Stomach (tissue), 9 donors: ENCODE results near the gene HAVCR1. TPM values are rescaled to one million over a fixed set of nuclear protein-coding genes. Genes with fewer than 3 reads are reported as not detected.
A peak's percentile ranks its signal among the peaks of the same experiment; 100 is the strongest.

ENCODE experiments used
- DNase-seq, 2 donors: peaks; one replicate each; pipeline versions ENCODE4 v3.0.0 to v3.0.0-alpha.2; 2013 to 2019
- H3K27ac ChIP-seq, 5 donors: fragments of 200-600 bp in 4 of 5; sonication (generic) in 4 of 5; one replicate each; pipeline ENCODE4 v1.5.1; 2013 to 2019; ENCODE audit warnings: mild to moderate bottlenecking in 1 of 5, moderate library complexity in 1 of 5
- H3K27me3 ChIP-seq, 3 donors: fragments of 200-600 bp; sonication (generic); one replicate each; pipeline ENCODE4 v1.5.1; 2017 to 2019; ENCODE audit warnings: mixed run types in 1 of 3
- H3K36me3 ChIP-seq, 4 donors: fragments of 200-600 bp; sonication (generic); 1 replicate in 3 of 4; 2 replicates in 1 of 4; pipeline ENCODE4 v1.5.1; 2016 to 2019
- H3K4me1 ChIP-seq, 4 donors: fragments of 200-600 bp; sonication (generic); one replicate each; pipeline ENCODE4 v1.5.1; 2016 to 2019
- H3K4me3 ChIP-seq, 4 donors: fragments of 200-600 bp; sonication (generic) in 3 of 4; one replicate each; pipeline ENCODE4 v1.5.1; 2016 to 2019; ENCODE audit warnings: mild to moderate bottlenecking in 1 of 4
- H3K9me3 ChIP-seq, 4 donors: fragments of 200-600 bp; sonication (generic); one replicate each; pipeline ENCODE4 v1.5.1; 2016 to 2019
- CTCF ChIP-seq, 7 experiments: fragments of 450-650 bp in 4 of 7; fragments of 200-600 bp in 3 of 7; sonication (generic) in 3 of 7; IDR thresholded peaks; one replicate each; pipeline ENCODE4 v1.5.1; 2016 to 2019; ENCODE audit warnings: antibody characterized with exemption in 7 of 7, control low read depth in 2 of 7, mild to moderate bottlenecking in 1 of 7
- EP300 ChIP-seq: sonication (generic); formaldehyde crosslinking; IDR thresholded peaks from one replicate; pipeline ENCODE4 v1.6.1; 2017; ENCODE audit warnings: antibody characterized with exemption
- POLR2A ChIP-seq, 4 donors: fragments of 450-650 bp; IDR thresholded peaks; one replicate each; pipeline ENCODE4 v1.6.1; 2016; ENCODE audit warnings: antibody characterized with exemption in 4 of 4, control low read depth in 2 of 4, mild to moderate bottlenecking in 1 of 4, moderate library complexity in 1 of 4
- POLR2AphosphoS5 ChIP-seq, 3 donors: sonication (generic); formaldehyde crosslinking; IDR thresholded peaks; one replicate each; pipeline ENCODE4 v1.6.1; 2016; ENCODE audit warnings: antibody characterized with exemption in 3 of 3
- WGBS, 5 donors: extraction: QIAGEN DNeasy Blood & Tissue Kit in 3 of 5; methylation state at CpG; one replicate each; pipeline versions ENCODE4 v1.1.5 to v1.1.7; 2013 to 2018; 5-methylcytosine and 5-hydroxymethylcytosine counted together
- intact Hi-C: fragments of 100-400 bp; cut with DNase I; formaldehyde crosslinking; loops from one replicate; pipeline ENCODE4 v1.15.1; 2023; ENCODE audit warnings: low total_unique reads
- polyA plus RNA-seq, 3 donors: library from polyadenylated mRNA; stranded (reverse); fragments of 200-250 nt; gene quantifications; one replicate each; pipeline ENCODE4 v1.2.3, GENCODE V29; 2013
- total RNA-seq, 5 donors: library from RNA; depleted of rRNA; stranded (reverse); fragments of >200 nt; gene quantifications; one replicate each; pipeline versions ENCODE4 v1.1.0 to v1.2.3, GENCODE V29; 2014 to 2016
- donor health status: healthy with polysubstance abuse.
- donor health status: Bipolar disorder and iron deficiency.
- donor health status: healthy.

The HAVCR1 gene
- total and polyA plus RNA-seq, 8 donors, result 2.0 TPM; not detected in 6

- H3K27me3 ChIP-seq, result no peaks in the 10 kb centered on the region
- H3K4me1 ChIP-seq, result peaks cover 0 to 5% (median 0%) of the 10 kb centered on the region in 4 donors
- no peaks in the 10 kb centered on the region for H3K9me3 ChIP-seq
- no peak for DNase-seq
- H3K36me3 ChIP-seq, result no peaks in the 10 kb centered on the region
- intact Hi-C loops, result no loop called here
- H3K27ac ChIP-seq, result no peak overlapping the region
- 92 to 98% (median 95%) methylated on average over 5 of the region's 5 CpGs for WGBS, 5 donors
- TF ChIP-seq EP300, result no peak
- TF ChIP-seq CTCF (IDR thresholded peaks at IDR 0.05), result no peak
- TF ChIP-seq POLR2AphosphoS5 (IDR thresholded peaks at IDR 0.05), result no peak
- no peak for TF ChIP-seq POLR2A (IDR thresholded peaks at IDR 0.05)
- H3K4me3 ChIP-seq, result no peak overlapping the region
Observed at GRCh38 chr5:157068339-157068738, 9.4 kb upstream of the HAVCR1 start.

- intact Hi-C loops, result no loop called here
- Histone ChIP-seq H3K4me1 (peaks cover 0 to 6% (median 0%) of the 10 kb centered on the region in 4 donors), H3K9me3 (no peaks in the 10 kb centered on the region), H3K27me3 (no peaks in the 10 kb centered on the region), H3K4me3 (no peak overlapping the region), H3K27ac (no peak overlapping the region), H3K36me3 (no peaks in the 10 kb centered on the region)
- no peak for TF ChIP-seq CTCF (IDR thresholded peaks at IDR 0.05)
- TF ChIP-seq EP300, result no peak
- no peak for TF ChIP-seq POLR2AphosphoS5 (IDR thresholded peaks at IDR 0.05)
- 44 to 74% (median 50%) methylated on average over 2 of the region's 2 CpGs for WGBS, 5 donors
- DNase-seq, result no peak
Observed at GRCh38 chr5:157067005-157067404, 8.1 kb upstream of the HAVCR1 start.

- TF ChIP-seq CTCF (IDR thresholded peaks at IDR 0.05) (no peak), EP300 (no peak), POLR2AphosphoS5 (IDR thresholded peaks at IDR 0.05) (no peak), POLR2A (IDR thresholded peaks at IDR 0.05) (no peak)
- Histone ChIP-seq H3K36me3 (no peaks in the 10 kb centered on the region), H3K27ac (no peak overlapping the region), H3K9me3 (no peaks in the 10 kb centered on the region), H3K4me1 (peaks cover 0 to 6% (median 0%) of the 10 kb centered on the region in 4 donors), H3K4me3 (no peak overlapping the region), H3K27me3 (no peaks in the 10 kb centered on the region)
- intact Hi-C loops, result no loop called here
- WGBS, 5 donors, result 68 to 83% (median 77%) methylated on average over 2 of the region's 2 CpGs
- no peak for DNase-seq
Observed at GRCh38 chr5:157066080-157066479, 7.2 kb upstream of the HAVCR1 start.

- Histone ChIP-seq H3K4me1 (peaks cover 0 to 6% (median under 1%) of the 10 kb centered on the region in 4 donors), H3K36me3 (no peaks in the 10 kb centered on the region), H3K27ac (no peak overlapping the region), H3K9me3 (no peaks in the 10 kb centered on the region), H3K4me3 (no peak overlapping the region), H3K27me3 (no peaks in the 10 kb centered on the region)
- intact Hi-C loops, result no loop called here
- no peak for TF ChIP-seq CTCF (IDR thresholded peaks at IDR 0.05)
- peak in 1 of 2 donors; percentile 43 for DNase-seq
- WGBS, 5 donors, result 43 to 63% (median 55%) methylated on average over 4 of the region's 4 CpGs
Observed at GRCh38 chr5:157063776-157064430, 5.0 kb upstream of the HAVCR1 start.
